NT2/D1 (cell line): ENCODE data around the gene RAB11FIP5.

Source experiments
- SUZ12 ChIP-seq: IDR thresholded peaks from 2 replicates; pipeline ENCODE4 v1.6.1; 2011; ENCODE audit not compliant: insufficient read length, insufficient read depth; ENCODE audit errors: extremely low read depth
- ZNF274 ChIP-seq: IDR thresholded peaks from 2 replicates; pipeline ENCODE4 v1.6.1; 2011; ENCODE audit warnings: mild to moderate bottlenecking, low read depth, low read length

GRCh38 chr2:73071360-73072128 is 41.2 kb downstream of the RAB11FIP5 start, which contains the start of gene SFXN5:
- TF ChIP-seq SUZ12 (no peak), ZNF274 (no peak)
